RCC 7860 (cell line): ENCODE measurements around the gene TUT4.

Experiments
- DNase-seq: peaks from one replicate; pipeline ENCODE4 v3.0.0-alpha.2; 2015; ENCODE audit warnings: low spot score
- FAIRE-seq: peaks from 2 replicates; lab custom pipeline; 2012; peaks lifted over from hg19 to GRCh38; lab: Jason Lieb, UNC

TUT4 gene

DNA sequence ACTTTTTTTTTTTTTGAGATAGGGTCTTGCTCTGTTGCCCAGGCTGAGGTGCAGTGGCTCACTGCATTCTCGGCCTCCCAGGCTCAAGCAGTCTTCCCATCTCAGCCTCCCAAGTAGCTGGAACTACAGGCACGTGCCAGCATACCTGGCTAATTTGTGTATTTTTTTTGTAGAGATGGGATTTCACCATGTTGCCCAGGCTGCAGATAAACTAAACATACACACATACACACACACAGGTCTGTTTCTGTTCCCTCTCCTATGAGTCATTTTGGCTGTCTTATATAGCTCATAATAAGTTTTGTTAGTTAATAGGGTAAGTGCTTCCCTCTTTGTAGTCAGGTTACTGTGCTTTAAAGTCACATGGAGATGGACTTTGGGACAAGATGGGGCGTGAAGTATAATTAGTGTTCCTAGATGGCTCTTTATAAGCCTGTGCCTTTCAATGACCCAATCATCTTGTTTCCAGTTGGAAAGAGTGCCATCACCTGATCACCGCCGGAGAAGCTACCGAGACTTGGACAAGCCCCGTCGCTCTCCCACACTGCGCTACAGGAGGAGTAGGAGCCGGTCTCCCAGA lies 139.4 kb downstream of the TUT4 start:
- no peak for FAIRE-seq
- DNase-seq = no peak

DNA sequence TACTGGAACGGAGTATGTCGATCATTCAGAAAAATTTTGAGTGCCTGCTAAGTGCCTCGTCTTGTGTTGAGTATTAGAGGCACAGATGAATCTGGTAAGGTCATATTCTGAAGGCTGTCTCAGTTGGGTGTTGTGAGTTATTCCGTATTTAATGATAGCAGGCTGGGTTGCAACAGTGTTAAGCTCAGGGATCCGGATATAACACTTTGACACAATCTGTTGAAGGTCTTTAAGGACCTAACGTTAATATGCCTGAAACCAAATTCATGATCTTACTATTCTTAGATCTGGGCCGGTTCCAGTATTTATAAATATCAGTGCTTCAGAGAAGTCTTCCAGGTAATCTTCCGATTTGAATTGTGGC lies 147.9 kb downstream of the TUT4 start:
- no peak for DNase-seq
- no peak for FAIRE-seq

DNA sequence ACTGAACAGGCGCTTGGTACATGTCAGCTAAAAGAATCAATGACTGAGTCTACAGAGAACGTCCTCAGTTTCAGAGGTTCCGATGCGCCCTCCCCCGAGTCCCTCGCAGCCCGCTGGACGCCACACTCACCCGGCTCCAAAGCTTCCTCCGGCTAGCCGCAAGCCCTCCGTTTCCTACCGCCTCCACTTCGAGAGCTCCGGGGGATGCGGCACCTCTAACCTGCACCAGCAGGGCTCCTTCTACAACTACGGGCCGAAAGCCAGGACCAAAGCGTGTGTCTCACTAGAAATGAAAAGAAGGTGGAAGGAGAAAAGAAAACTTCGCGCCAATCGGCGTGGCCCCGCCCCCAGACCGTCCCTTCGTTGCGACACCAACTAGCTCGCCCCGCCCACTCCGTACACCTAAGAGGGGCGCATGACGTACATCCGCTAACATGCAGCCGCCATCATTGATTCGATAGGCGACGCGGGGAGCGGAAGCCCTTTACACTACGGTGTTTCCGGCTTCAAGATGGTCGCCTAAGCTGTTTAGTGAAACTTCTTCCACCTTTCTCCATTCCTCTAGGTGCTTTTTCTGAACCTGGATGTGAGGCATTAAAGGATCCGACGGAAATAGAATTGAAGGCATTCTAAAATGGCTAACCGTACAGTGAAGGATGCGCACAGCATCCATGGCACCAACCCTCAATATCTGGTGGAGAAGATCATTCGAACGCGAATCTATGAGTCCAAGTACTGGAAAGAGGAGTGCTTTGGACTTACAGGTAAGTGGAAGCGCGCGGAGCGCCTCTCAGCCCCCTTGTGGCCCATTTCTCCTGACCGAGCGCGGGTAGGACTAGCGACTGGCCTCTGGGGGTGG lies 148.5 kb downstream of the TUT4 start, which contains the start of the genes ORC1 and PRPF38A:
TSS of gene ORC1 (minus strand) at position 308 of the 859 bp plus-strand sequence. CDS start 2,200 bp downstream, outside the sequence.
TSS of gene PRPF38A (plus strand) at position 487 of the 859 bp plus-strand sequence. CDS start at position 635, 148 bp downstream.
- DNase-seq (peak; percentile 91), FAIRE-seq (peak; percentile 87)

DNA sequence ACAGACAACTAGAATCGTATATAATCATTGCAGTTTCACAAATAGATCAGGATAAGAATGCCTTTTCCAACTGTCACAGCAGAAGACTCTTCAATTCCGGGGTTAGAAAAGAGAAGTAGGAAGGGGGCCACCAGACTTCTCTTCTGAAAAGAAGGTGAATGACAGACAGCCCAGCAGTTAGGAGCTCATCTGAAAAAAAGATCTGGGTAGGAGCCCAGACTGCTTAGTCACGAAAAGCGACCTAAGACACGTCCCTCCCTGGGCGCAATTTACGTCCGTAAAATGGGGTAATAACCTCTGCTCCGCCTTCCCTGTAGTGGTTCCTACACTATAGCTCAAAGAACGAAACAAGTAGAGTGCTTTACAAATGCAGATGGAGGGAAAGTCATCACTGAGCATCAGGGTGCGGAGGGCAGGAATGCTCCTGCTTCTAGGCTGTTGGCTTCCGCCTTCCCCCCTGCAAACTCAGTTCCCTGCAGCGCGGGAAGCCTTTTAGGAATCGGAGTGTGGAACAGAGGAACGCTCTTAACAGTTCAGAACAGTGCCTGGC lies 149.3 kb downstream of the TUT4 start:
- peak; percentile 64 for DNase-seq
- no peak for FAIRE-seq

DNA sequence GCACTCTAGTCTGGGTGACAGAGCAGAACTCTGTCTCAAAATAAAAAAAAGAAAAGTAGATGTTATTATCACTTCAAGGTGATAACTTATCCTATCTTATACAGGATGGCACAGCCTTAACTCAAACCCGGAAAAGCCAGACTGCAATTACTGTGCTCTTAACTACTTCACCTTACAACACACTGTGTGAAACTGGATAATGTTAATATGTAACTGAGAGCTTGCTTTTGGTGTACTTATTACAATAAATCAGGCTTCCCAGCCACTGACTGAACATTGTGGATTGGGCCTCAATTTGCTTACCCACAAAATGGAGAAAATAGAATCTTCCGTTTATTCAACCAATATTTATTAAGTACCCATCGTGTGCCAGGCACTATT lies 150.0 kb downstream of the TUT4 start:
- no peak for DNase-seq
- peak; percentile 30 for FAIRE-seq

GRCh38 chr1:52400131-52400530 lies 152.8 kb downstream of the TUT4 start:
- no peak for FAIRE-seq
- DNase-seq = no peak

- no peak for FAIRE-seq
- no peak for DNase-seq
Observed at GRCh38 chr1:52399629-52400028, 153.3 kb downstream of the TUT4 start.

DNA sequence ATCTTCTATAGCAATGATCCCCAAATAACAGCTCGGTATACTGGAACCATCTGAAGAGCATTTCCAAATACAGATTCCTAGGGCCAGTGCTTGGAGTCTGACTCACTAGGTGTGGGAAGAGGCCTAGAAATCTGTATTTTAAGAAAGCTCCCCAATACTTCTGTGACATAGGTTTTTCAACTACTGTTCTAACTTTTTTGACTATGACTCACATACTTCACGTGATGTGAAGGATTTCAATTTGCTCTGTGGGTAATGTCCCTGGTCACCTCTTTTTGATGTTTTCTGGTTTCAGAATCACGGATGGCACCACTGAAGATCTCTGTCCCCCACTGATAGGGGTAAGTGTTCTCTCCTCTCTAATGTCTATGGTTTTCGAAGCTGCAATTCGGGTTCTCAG lies 159.7 kb downstream of the TUT4 start:
- FAIRE-seq (no peak), DNase-seq (no peak)

- DNase-seq = no peak
- no peak for FAIRE-seq
Observed at GRCh38 chr1:52386458-52386857, 166.4 kb downstream of the TUT4 start.

- FAIRE-seq = no peak
- no peak for DNase-seq
Observed at GRCh38 chr1:52385376-52385775, 167.5 kb downstream of the TUT4 start.
